ENCODE data around the gene SUCLA2. TPM values are rescaled to one million over a fixed set of nuclear protein-coding genes. Genes with fewer than 3 reads are reported as not detected.
A peak's percentile ranks its signal among the peaks of the same experiment; 100 is the strongest.

The SUCLA2 gene
- total RNA-seq, 1 donor from 2014 or later: 56.9 TPM

- H3K27me3 Mint-ChIP-seq: no peaks in the 10 kb centered on the region
- H3K4me3 Mint-ChIP-seq (ENCODE audit: low read depth): peak overlapping the region; percentile 2
- H3K36me3 Mint-ChIP-seq (ENCODE audit: insufficient read depth): peaks cover 11% of the 10 kb centered on the region
- H3K27ac Mint-ChIP-seq: no peak overlapping the region
- no peak for DNase-seq (ENCODE audit: low spot score, unreplicated experiment)
- peaks cover 14% of the 10 kb centered on the region for H3K4me1 Mint-ChIP-seq (ENCODE audit: low read depth)
- TF ChIP-seq CTCF (IDR thresholded peaks at IDR 0.05; ENCODE audit: unreplicated experiment): no peak
- H3K9me3 Mint-ChIP-seq (ENCODE audit: low read depth): no peaks in the 10 kb centered on the region
Measured at GRCh38 chr13:48040049-48040448, 39.0 kb upstream of the SUCLA2 start.

GRCh38 chr13:48038761-48039160, 37.7 kb upstream of the SUCLA2 start:
- no peak for DNase-seq (ENCODE audit: low spot score, unreplicated experiment)
- Mint-ChIP-seq H3K9me3 (ENCODE audit: low read depth) (peaks cover 6% of the 10 kb centered on the region), H3K4me1 (ENCODE audit: low read depth) (peaks cover 16% of the 10 kb centered on the region), H3K4me3 (ENCODE audit: low read depth) (peak overlapping the region; percentile 94), H3K36me3 (ENCODE audit: insufficient read depth) (peaks cover 20% of the 10 kb centered on the region), H3K27me3 (no peaks in the 10 kb centered on the region), H3K27ac (peak overlapping the region; percentile 97)
- no peak for TF ChIP-seq CTCF (IDR thresholded peaks at IDR 0.05; ENCODE audit: unreplicated experiment)

- DNase-seq (ENCODE audit: low spot score, unreplicated experiment): peak; percentile 95
- H3K36me3 Mint-ChIP-seq (ENCODE audit: insufficient read depth): peaks cover 24% of the 10 kb centered on the region
- H3K27ac Mint-ChIP-seq: peak within 1 kb of the TSS; percentile 97
- peak within 1 kb of the TSS; percentile 94 for H3K4me3 Mint-ChIP-seq (ENCODE audit: low read depth)
- no peaks in the 10 kb centered on the region for H3K27me3 Mint-ChIP-seq
- peaks cover 13% of the 10 kb centered on the region for H3K9me3 Mint-ChIP-seq (ENCODE audit: low read depth)
- peak; percentile 100 for TF ChIP-seq CTCF (IDR thresholded peaks at IDR 0.05; ENCODE audit: unreplicated experiment)
- H3K4me1 Mint-ChIP-seq (ENCODE audit: low read depth): peaks cover 16% of the 10 kb centered on the region
Measured at GRCh38 chr13:48037346-48038173, 36.5 kb upstream of the SUCLA2 start, which contains the start of gene NUDT15. TSS of gene NUDT15 (plus strand) at chr13:48037726. CDS start at chr13:48037747, 21 bp downstream.

GRCh38 chr13:48029859-48030258, 28.8 kb upstream of the SUCLA2 start:
- no peak overlapping the region for H3K4me3 Mint-ChIP-seq (ENCODE audit: low read depth)

GRCh38 chr13:48028066-48028465, 27.0 kb upstream of the SUCLA2 start:
- Mint-ChIP-seq H3K36me3 (ENCODE audit: insufficient read depth) (peaks cover 32% of the 10 kb centered on the region), H3K4me3 (ENCODE audit: low read depth) (no peak overlapping the region), H3K9me3 (ENCODE audit: low read depth) (peaks cover 19% of the 10 kb centered on the region)

More at GRCh38 chr13:48029859-48030258, 28.8 kb upstream of the SUCLA2 start:
- H3K9me3 Mint-ChIP-seq (ENCODE audit: low read depth): peaks cover 24% of the 10 kb centered on the region
- H3K27ac Mint-ChIP-seq: no peak overlapping the region
- H3K27me3 Mint-ChIP-seq: no peaks in the 10 kb centered on the region
- DNase-seq (ENCODE audit: low spot score, unreplicated experiment): no peak
- no peak for TF ChIP-seq CTCF (IDR thresholded peaks at IDR 0.05; ENCODE audit: unreplicated experiment)
- H3K36me3 Mint-ChIP-seq (ENCODE audit: insufficient read depth): peaks cover 41% of the 10 kb centered on the region
- peaks cover 2% of the 10 kb centered on the region for H3K4me1 Mint-ChIP-seq (ENCODE audit: low read depth)

More at GRCh38 chr13:48028066-48028465, 27.0 kb upstream of the SUCLA2 start:
- H3K27me3 Mint-ChIP-seq: no peaks in the 10 kb centered on the region
- no peak for DNase-seq (ENCODE audit: low spot score, unreplicated experiment)
- H3K4me1 Mint-ChIP-seq (ENCODE audit: low read depth): no peaks in the 10 kb centered on the region
- no peak for TF ChIP-seq CTCF (IDR thresholded peaks at IDR 0.05; ENCODE audit: unreplicated experiment)
- no peak overlapping the region for H3K27ac Mint-ChIP-seq

Data from progenitor cell of endocrine pancreas (in vitro differentiated cells).